SH-SY5Y (cell line): ENCODE results near the gene SIRT7.
A peak's percentile ranks its signal among the peaks of the same experiment; 100 is the strongest.

Source experiments
- GATA2 ChIP-seq: IDR thresholded peaks from 2 replicates; pipeline ENCODE4 v1.6.1; 2011; ENCODE audit warnings: mild to moderate bottlenecking, low read depth, low read length
- GATA3 ChIP-seq: IDR thresholded peaks from 2 replicates; pipeline ENCODE4 v1.6.1; 2011; ENCODE audit warnings: low read depth, mild to moderate bottlenecking, low read length, moderate library complexity

Gene SIRT7

GRCh38 chr17:81909966-81910839 is 7.8 kb downstream of the SIRT7 start:
- TF ChIP-seq GATA3 (no peak), GATA2 (peak; percentile 35; the same call in 1 of the 2 replicates)

- TF ChIP-seq GATA2 (no peak), GATA3 (no peak)
These were observed 8.7 kb downstream of the SIRT7 start for GRCh38 chr17:81909231-81909630.

- TF ChIP-seq GATA3 (no peak), GATA2 (no peak)
These were observed 9.2 kb downstream of the SIRT7 start for GRCh38 chr17:81908793-81909192.

GRCh38 chr17:81907219-81908145 is 10.5 kb downstream of the SIRT7 start:
- no peak for TF ChIP-seq GATA2
- TF ChIP-seq GATA3: no peak

DNA sequence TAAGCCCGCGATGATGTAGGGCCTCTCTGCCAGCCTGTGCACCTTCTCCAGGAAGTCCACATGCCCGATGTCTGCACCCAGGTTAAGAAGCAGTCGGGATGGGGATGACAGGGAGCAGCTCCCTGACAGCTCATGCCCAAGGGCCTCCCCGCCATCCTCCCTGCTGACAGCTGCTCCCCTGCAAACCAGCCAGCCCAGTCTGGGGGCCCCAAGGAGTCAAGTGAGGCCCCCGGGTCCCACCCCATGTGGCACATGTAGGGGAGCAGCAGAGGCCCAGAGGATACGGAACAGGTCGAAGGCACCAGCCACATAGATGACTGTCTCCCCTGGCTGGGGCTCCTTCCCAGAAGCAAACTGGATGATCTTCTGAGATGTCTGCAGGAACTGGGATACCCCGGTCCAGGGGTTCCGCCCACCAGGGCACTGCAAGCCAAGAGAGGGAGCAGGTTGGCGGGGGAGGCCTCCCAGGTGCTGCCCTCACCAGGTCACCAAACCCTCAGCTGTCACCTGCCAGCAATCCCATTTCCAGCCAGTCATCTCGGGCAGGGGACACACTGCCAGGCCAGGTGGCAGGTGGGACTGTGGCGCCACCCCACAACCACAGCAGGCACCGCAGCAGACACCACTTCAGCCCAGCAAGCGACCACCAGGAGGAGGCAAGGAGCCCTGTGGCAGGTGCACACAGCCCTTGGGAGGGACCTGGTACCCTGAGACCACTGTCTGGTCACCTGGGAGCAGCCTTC is 11.3 kb downstream of the SIRT7 start:
- no peak for TF ChIP-seq GATA3
- TF ChIP-seq GATA2: no peak

DNA sequence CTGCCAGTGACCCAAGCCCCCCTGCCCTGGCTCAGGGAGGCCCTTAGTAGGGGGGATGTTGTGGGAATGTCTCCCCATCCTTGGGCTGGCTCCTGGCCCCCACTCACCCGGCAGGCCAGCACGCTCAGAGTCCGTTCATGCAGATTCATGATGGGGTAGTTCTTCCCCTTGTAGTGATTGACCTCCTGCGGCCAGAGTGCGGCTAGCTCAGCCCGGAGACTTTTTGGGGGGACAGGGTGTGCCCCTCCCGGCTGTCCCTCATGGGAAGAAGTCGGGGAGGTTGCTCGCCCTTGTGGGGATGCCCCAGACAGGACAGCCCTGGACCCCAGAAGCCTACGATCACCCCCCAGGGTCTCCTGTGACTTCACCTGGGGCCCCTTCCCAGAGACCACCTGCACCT is 12.0 kb downstream of the SIRT7 start:
- TF ChIP-seq GATA2: no peak
- TF ChIP-seq GATA3: no peak

GRCh38 chr17:81905424-81905875 is 12.5 kb downstream of the SIRT7 start:
- no peak for TF ChIP-seq GATA3
- TF ChIP-seq GATA2: no peak

DNA sequence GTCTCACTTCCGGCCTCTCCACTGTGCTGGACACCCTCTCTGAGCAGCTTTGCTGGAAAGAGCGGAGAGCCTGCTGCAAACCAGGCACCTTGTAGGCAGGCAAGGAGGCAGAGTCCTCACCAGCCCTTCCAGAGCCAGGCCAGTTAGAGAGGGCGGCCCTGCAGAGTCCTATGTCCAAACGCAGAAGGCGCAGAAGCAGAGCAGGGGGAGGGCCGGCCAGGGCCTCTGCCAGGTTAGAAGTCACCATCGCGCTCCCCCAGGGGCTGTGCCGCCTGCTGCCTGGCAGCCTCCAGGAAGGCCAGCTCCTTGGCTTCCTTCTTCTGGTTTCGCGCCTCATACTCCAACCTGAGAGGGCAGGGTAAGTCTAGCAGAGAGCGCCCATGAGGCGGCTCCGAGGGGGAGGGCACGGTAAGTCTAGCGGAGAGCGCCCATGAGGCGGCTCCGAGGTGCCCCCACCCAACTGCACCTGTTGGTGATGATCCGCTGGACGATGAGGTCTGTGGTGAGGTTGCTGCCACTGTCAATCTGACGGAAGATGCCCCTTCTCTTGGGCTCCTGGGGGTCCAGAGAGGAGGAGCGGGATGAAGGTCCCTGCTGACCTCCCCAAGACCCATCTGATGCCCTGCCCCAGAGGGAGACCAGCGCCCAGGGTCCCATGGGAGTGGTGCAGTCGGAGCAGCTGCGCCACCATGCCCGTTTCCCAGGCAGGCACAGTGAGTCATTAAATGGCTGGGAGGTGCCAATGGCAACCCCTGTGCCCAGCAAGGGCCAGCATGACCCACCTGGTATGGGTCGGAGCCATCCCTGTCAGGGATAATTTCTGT is 13.2 kb downstream of the SIRT7 start:
- no peak for TF ChIP-seq GATA2
- no peak for TF ChIP-seq GATA3

DNA sequence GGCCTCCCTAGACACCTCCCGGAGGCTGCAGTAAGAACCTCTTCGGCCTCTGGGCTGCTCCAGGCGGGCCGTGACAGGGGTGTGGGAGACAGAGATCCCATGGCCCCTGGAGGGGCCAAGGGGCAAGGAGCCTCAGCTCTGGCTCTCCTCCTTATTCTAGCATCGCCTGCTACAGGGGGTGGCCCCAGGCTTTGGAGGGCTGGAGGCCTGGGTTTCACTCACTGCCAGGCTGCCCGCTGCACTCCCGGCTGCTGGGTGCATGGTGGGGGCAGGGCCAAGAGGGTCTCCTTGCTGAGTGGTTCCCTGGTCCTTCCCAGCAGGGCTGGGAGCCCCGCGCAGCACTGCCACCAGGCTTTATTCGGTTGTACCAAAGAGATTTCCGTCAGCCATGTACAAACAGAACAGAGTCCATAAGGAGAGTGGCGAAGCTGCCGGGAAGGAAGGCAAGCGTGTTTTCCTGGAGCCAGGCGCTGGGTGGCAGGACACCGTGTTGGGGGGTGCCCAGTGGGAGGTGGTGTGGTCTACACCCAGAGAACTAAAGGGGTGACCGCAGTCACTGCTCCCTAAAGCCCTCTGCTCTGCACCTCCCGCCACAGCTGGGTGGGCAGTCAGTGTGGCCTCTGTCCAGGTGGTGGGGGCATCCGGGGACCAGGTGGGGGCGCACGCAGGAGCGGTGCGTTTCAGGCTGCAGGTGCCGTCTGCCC is 13.9 kb downstream of the SIRT7 start:
- TF ChIP-seq GATA2 (no peak), GATA3 (no peak)

GRCh38 chr17:81903415-81903831 is 14.6 kb downstream of the SIRT7 start:
- TF ChIP-seq GATA3: no peak
- TF ChIP-seq GATA2: no peak

- TF ChIP-seq GATA2: no peak
- no peak for TF ChIP-seq GATA3
These were observed 15.1 kb downstream of the SIRT7 start for GRCh38 chr17:81902653-81903414.

DNA sequence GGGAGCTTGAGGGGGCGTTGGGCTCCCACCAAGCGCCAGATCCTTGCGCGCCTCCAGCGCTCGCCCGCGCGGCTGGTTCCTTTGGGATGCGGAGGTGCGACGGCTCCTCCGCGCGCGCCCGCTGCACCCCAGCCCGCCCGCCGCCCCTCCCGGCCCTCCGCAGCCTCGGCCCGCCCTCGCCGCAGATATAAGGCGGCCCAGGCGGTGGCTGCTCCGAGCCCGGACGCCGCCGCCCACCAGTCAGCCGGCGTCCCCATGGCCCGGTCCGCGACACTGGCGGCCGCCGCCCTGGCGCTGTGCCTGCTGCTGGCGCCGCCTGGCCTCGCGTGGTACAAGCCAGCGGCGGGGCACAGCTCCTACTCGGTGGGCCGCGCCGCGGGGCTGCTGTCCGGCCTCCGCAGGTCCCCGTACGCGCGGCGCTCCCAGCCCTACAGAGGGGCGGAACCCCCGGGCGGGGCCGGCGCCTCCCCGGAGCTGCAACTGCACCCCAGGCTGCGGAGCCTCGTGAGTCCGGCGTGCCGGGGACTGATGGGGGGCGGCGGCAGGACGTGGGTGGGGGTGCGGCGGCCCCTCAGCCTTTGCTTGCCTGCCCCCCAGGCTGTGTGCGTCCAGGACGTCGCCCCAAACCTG is 15.8 kb downstream of the SIRT7 start, which contains the start of gene NPB:
NPB (plus strand) TSS at position 216 of the 630 bp plus-strand sequence; CDS start at position 256, 40 bp downstream.
- TF ChIP-seq GATA3 (no peak), GATA2 (no peak)
